Endothelial cell of umbilical vein (primary cell): ENCODE data around the gene PAK5. TPM values are rescaled to one million over a fixed set of nuclear protein-coding genes. Genes with fewer than 3 reads are reported as not detected.

Experiments used
- BruUV-seq: library from RNA; stranded (reverse); fragments of 400-500 nt; replicated peaks from 2 replicates; lab custom pipeline; 2021; lab: Mats Ljungman, UMichigan
- CTCF ChIA-PET: fragments of 300-600, 350-600 bp; sonication (Branson Sonifier 250); formaldehyde crosslinking; loops from one replicate; lab custom pipeline; 2021; ENCODE audit warnings: antibody characterized with exemption, inconsistent platforms; lab: Charles Lee
- POLR2A ChIA-PET: fragments of 300-600, 350-600 bp; sonication (Branson Sonifier 250); formaldehyde crosslinking; loops from one replicate; lab custom pipeline; 2021; ENCODE audit warnings: antibody characterized with exemption, inconsistent platforms; lab: Charles Lee
- DNase-seq: peaks from one replicate; pipeline ENCODE4 v3.0.0-alpha.2; 2011; ENCODE audit warnings: low read depth, low spot score
- FAIRE-seq: peaks from 2 replicates; lab custom pipeline; 2011; peaks lifted over from hg19 to GRCh38; lab: Jason Lieb, UNC
- H2AFZ ChIP-seq: 2 replicates; pipeline ENCODE4 v1.6.0; 2012; ENCODE audit warnings: low read depth, low read length, control low read depth, inconsistent platforms
- H3K27ac ChIP-seq: 2 replicates; pipeline ENCODE4 v1.5.1; 2011; ENCODE audit warnings: low read depth, mild to moderate bottlenecking, control low read depth, low read length, moderate library complexity; ENCODE audit not compliant: insufficient read depth
- H3K27me3 ChIP-seq, 2 experiments: 2 replicates each; pipeline versions ENCODE4 v1.6.0 to v1.6.1; 2011; ENCODE audit warnings: low read length in 2 of 2, mixed read lengths in 1 of 2; ENCODE audit not compliant: control insufficient read depth in 2 of 2, insufficient read depth in 2 of 2
- H3K36me3 ChIP-seq, 2 experiments: 2 replicates in 1 of 2; 3 replicates in 1 of 2; pipeline ENCODE4 v1.5.1; 2011; ENCODE audit warnings: low read length in 2 of 2, mild to moderate bottlenecking in 1 of 2, moderate library complexity in 1 of 2; ENCODE audit not compliant: control insufficient read depth in 2 of 2, insufficient read depth in 2 of 2; ENCODE audit errors: extremely low read depth in 1 of 2
- H3K4me1 ChIP-seq: 3 replicates; pipeline ENCODE4 v1.5.1; 2011; ENCODE audit warnings: mild to moderate bottlenecking, low read length; ENCODE audit not compliant: control insufficient read depth, insufficient read depth; ENCODE audit errors: extremely low read depth
- H3K4me2 ChIP-seq: 2 replicates; pipeline ENCODE4 v1.6.1; 2011; ENCODE audit warnings: low read length, control low read depth, mixed read lengths; ENCODE audit not compliant: insufficient read depth
- H3K4me3 ChIP-seq, 3 experiments: fragments of 200-600 bp in 1 of 3; sonication (generic), shearing (Covaris generic) in 1 of 3; replicated peaks in 1 of 3; 2 replicates each; pipeline ENCODE4 v1.5.1; 2011 to 2016; ENCODE audit warnings: control low read depth in 3 of 3, low read length in 3 of 3, mild to moderate bottlenecking in 2 of 3, inconsistent platforms in 1 of 3, low read depth in 1 of 3, moderate library complexity in 1 of 3; ENCODE audit not compliant: insufficient read depth in 1 of 3
- H3K79me2 ChIP-seq: 2 replicates; pipeline ENCODE4 v1.6.0; 2012; ENCODE audit warnings: low read length, inconsistent platforms; ENCODE audit not compliant: control insufficient read depth, insufficient read depth
- H3K9ac ChIP-seq: replicated peaks from 2 replicates; pipeline ENCODE3; 2011; ENCODE audit warnings: low read length, control low read depth; ENCODE audit not compliant: insufficient read depth; ENCODE audit errors: extremely low read depth
- H3K9me1 ChIP-seq: replicated peaks from 3 replicates; pipeline ENCODE4 v1.6.0; 2011; ENCODE audit warnings: mild to moderate bottlenecking, low read length; ENCODE audit not compliant: control insufficient read depth, insufficient read depth; ENCODE audit errors: extremely low read depth
- H3K9me3 ChIP-seq: replicated peaks from 2 replicates; pipeline ENCODE4 v1.5.1; 2012; ENCODE audit warnings: low read length, inconsistent platforms; ENCODE audit not compliant: control insufficient read depth, insufficient read depth
- H4K20me1 ChIP-seq: replicated peaks from 2 replicates; pipeline ENCODE3; 2011; ENCODE audit warnings: mild to moderate bottlenecking, low read length; ENCODE audit not compliant: control insufficient read depth, insufficient read depth; ENCODE audit errors: extremely low read depth
- EZH2 ChIP-seq: IDR thresholded peaks from 2 replicates; pipeline ENCODE4 v1.6.1; 2012; ENCODE audit warnings: borderline replicate concordance, low read depth, mild to moderate bottlenecking, moderate library complexity, low read length, inconsistent platforms; ENCODE audit not compliant: severe bottlenecking
- FOS ChIP-seq: IDR thresholded peaks from 2 replicates; pipeline ENCODE4 v1.6.1; 2011; ENCODE audit warnings: mild to moderate bottlenecking, low read length, moderate library complexity, borderline replicate concordance; ENCODE audit not compliant: insufficient read depth
- GATA2 ChIP-seq: IDR thresholded peaks from 2 replicates; pipeline ENCODE4 v1.7.0; 2011; ENCODE audit warnings: low read depth, mild to moderate bottlenecking, moderate library complexity, mixed read lengths, low read length; ENCODE audit not compliant: insufficient read length, insufficient read depth
- JUN ChIP-seq: IDR thresholded peaks from 2 replicates; pipeline ENCODE4 v1.6.1; 2011; ENCODE audit warnings: borderline replicate concordance, low read depth; ENCODE audit not compliant: insufficient read length, insufficient read depth
- MYC ChIP-seq: IDR thresholded peaks from one replicate; pipeline ENCODE4 v1.6.1; 2011; ENCODE audit warnings: mild to moderate bottlenecking, low read depth, low read length
- POLR2A ChIP-seq: IDR thresholded peaks from 2 replicates; pipeline ENCODE4 v1.6.1; 2012; ENCODE audit warnings: low read depth, mild to moderate bottlenecking, control low read depth, low read length
- POLR2AphosphoS5 ChIP-seq: IDR thresholded peaks from 2 replicates; pipeline ENCODE4 v1.6.1; 2012; ENCODE audit warnings: low read depth, mild to moderate bottlenecking, control low read depth, low read length, moderate library complexity; ENCODE audit not compliant: insufficient read depth
- dilution Hi-C: fragments of 300-500 bp; cut with MboI; formaldehyde crosslinking; loops from one replicate; pipeline ENCODE4 v1.15.0; 2019; ENCODE audit warnings: low sequenced_read_pairs; ENCODE audit not compliant: extremely low pct_ligation_motif_present
- intact Hi-C: fragments of 100-400 bp; cut with micrococcal nuclease; formaldehyde crosslinking; loops from one replicate; pipeline ENCODE4 v1.10.0; 2022
- polyA plus RNA-seq, 4 experiments: library from polyadenylated mRNA; depleted of rRNA in 3 of 4; stranded (reverse) in 3 of 4; unstranded in 1 of 4; fragments of >200 nt; gene quantifications; 2 replicates each; pipeline versions ENCODE4 v1.2.1 to v1.2.3, GENCODE V29; 2011 to 2012; ENCODE audit warnings: missing spikeins in 1 of 4
- total RNA-seq: library from RNA; stranded (reverse); gene quantifications from 2 replicates; pipeline ENCODE4 v1.2.3, GENCODE V29; 2021
- TF ChIP-seq, protein P1 (sequence below): IDR thresholded peaks from 2 replicates; pipeline ENCODE4 v1.6.1; 2011; ENCODE audit not compliant: insufficient read depth, insufficient read length
- TF ChIP-seq, protein P2 (sequence below), 2 donors: IDR thresholded peaks; 1 replicate in 1 of 2; 2 replicates in 1 of 2; pipeline ENCODE4 v1.5.1; 2011; ENCODE audit warnings: low read length in 2 of 2, mild to moderate bottlenecking in 2 of 2, moderate library complexity in 2 of 2, control low read depth in 1 of 2, inconsistent platforms in 1 of 2, low read depth in 1 of 2; ENCODE audit not compliant: insufficient read depth in 1 of 2; ENCODE audit errors: extremely low read depth in 1 of 2

PAK5 gene
- total and polyA plus RNA-seq, 2 donors (not counting 3 experiments of a cell fraction or from before 2014, with no cell fraction given) = not detected

DNA sequence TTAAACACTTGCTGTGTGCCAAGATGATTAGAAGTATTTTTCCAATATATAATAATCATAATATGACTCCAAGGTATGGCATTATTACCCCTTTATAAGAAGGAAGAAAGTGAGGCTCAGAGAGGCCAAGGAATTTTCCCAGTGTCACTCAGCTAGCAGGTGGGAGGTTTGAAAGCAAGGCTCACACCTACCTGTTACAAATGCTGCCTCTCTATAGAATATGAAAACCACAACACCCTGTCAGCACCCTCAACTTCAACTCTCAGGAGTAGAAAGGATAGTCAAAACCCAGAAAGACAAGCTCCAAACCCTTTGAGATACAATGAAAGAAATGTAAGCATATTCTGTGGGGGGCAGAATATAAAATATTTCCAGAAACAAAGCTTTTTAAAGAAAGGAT, 247.8 kb downstream of the PAK5 start:
- no peak for FAIRE-seq
- BruUV-seq = no TSS peak
- H3K9ac ChIP-seq = no peak overlapping the region
- H4K20me1 ChIP-seq = no peaks in the 10 kb centered on the region
- TF ChIP-seq POLR2A (no peak), POLR2AphosphoS5 (no peak), MYC (no peak), JUN (no peak), FOS (no peak), GATA2 (no peak), EZH2 (no peak)
- TF ChIP-seq, protein P1, sequence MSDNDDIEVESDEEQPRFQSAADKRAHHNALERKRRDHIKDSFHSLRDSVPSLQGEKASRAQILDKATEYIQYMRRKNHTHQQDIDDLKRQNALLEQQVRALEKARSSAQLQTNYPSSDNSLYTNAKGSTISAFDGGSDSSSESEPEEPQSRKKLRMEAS = no peak
- TF ChIP-seq, protein P2, sequence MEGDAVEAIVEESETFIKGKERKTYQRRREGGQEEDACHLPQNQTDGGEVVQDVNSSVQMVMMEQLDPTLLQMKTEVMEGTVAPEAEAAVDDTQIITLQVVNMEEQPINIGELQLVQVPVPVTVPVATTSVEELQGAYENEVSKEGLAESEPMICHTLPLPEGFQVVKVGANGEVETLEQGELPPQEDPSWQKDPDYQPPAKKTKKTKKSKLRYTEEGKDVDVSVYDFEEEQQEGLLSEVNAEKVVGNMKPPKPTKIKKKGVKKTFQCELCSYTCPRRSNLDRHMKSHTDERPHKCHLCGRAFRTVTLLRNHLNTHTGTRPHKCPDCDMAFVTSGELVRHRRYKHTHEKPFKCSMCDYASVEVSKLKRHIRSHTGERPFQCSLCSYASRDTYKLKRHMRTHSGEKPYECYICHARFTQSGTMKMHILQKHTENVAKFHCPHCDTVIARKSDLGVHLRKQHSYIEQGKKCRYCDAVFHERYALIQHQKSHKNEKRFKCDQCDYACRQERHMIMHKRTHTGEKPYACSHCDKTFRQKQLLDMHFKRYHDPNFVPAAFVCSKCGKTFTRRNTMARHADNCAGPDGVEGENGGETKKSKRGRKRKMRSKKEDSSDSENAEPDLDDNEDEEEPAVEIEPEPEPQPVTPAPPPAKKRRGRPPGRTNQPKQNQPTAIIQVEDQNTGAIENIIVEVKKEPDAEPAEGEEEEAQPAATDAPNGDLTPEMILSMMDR (IDR thresholded peaks at IDR 0.05; ENCODE audit: extremely low read depth in 1 of 2, insufficient read depth in 1 of 2, low read depth in 1 of 2, low read length in 2 of 2) = no peak
- no peaks in the 10 kb centered on the region for H3K9me1 ChIP-seq
- H2AFZ ChIP-seq = no peak overlapping the region
- intact Hi-C loops = no loop called here
- dilution Hi-C loops = no loop called here
- H3K27ac ChIP-seq = no peak overlapping the region
- H3K4me3 ChIP-seq = no peak overlapping the region
- no peak overlapping the region for H3K4me2 ChIP-seq
- peaks cover 22% of the 10 kb centered on the region for H3K4me1 ChIP-seq
- ChIA-PET CTCF (interaction anchor here (1.9 to 6.7 kb wide), 2 partner anchors 19 to 183 kb away, joined by 7 to 34 read pairs; no protein-coding TSS in a partner anchor), POLR2A (no interaction called here)
- H3K79me2 ChIP-seq = no peaks in the 10 kb centered on the region
- no peaks in the 10 kb centered on the region for H3K27me3 ChIP-seq
- no peaks in the 10 kb centered on the region for H3K36me3 ChIP-seq
- DNase-seq = no peak
- H3K9me3 ChIP-seq = no peaks in the 10 kb centered on the region
